K562 treated with DMSO at 1 percent for 24 hours (cell line): Measurements from ENCODE around the gene ERP27. TPM values are rescaled to one million over a fixed set of nuclear protein-coding genes. Genes with fewer than 3 reads are reported as not detected.

Experiments
- total RNA-seq: library from RNA; unstranded; fragments of 300-600 nt; gene quantifications from 2 replicates; pipeline ENCODE4 v1.2.3, GENCODE V29; 2022; ENCODE audit warnings: low read depth; ENCODE audit not compliant: insufficient read depth

Gene ERP27
- total RNA-seq: not detected in 2 replicates

DNA sequence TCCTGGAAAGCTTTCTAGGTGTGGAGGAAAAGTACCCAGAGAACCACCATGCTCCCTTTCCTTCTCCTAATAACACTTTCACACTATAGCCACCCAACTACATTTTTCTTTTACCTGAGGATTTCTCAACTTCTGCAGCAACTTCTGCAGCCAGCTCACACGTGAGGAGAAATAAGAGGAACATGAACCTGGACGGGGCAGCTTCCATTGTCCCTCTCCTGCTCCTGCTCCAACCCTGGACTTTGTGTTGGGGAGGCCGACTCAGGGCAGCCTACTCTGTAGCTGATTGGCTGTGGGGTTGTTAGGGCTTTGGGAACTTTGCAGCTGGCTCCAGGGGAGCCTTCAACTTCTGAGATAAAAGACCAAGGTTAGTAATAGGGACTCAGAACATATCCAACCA is at the start of gene ERP27:
TSS of gene ERP27 (minus strand) at position 237 of the 400 bp plus-strand sequence. CDS start at position 208, 29 bp downstream.

DNA sequence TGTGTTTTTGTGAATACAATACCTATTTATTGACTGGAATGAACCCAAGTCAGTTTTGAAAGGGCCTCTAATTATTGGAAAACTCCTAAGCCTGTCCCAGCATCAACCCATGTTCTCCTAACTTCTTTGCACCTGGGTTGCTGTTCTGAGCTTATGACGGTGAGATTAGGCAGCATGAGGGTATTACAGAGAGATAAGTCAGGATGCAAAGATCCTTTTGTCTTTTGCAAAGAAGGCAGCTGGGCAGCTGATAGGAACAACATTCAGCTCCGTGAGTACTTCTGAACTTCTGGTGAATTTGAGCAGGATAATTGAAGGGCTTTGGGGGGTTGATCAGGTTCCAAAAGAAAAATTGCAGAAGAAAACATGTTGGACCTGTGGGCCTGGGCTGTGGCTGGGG is 34.5 kb upstream of the ERP27 start, which contains the start of gene PDE6H:
TSS of gene PDE6H (plus strand) at position 227 of the 400 bp plus-strand sequence. CDS start 4,971 bp downstream, outside the sequence.

DNA sequence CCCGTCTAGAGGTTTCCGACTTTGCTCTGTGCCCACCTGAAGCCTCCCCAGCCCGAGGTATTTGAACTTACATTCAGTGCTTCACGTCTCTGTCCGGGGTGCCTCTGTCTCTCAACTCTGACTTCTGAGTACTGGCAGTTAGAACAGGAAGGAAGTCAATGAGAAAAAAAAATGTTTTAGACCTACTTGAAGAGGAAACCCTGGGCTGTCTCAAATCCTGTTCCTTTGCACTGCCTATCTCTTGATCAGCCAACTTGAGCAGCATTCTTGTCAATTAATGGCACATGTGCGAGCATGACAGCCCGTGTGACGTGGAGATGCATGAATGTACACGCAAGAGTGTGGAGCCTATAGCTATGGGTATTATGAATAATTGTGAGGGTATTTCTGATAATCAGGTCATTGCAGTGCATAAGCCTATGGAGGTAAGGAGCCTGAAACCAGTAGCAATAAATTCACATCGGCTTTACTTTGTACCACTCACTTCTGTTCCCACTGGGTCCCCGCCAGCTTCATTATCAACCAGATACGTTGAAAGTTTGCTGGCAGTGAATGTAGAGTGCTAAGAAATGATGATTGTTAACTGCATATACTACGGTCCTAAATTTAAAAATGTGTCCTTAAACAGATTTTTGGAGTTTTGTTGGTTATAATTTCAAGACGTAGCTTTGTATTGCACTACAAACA is 23.3 kb upstream of the ERP27 start, which contains the start of gene ARHGDIB:
TSS of gene ARHGDIB (minus strand) at position 136 of the 687 bp plus-strand sequence. CDS start 10,889 bp downstream, outside the sequence.

DNA sequence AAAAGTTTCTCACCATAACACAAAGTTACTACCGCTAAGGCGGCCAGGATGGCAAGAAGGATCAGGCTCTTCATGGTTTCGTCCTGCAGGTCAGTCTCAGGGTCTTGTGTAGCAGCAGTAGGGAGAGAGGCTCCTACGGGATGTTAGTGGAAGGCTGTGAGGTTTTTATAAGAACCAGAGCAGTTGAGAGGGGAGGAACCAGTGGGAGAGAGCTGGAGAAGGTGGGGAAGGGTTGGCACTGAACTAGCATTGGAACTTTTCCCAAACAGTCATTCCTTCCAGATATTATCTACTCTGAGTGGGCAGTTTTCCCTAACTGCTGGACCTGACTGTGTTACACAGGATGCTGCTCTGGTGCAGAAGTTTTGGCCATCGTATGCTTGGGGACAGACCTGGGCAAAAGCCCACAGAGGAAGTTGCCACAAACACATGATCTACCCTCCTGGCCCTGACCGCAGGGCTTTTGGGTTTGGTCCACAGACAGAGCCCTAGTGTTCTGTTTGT is 52.6 kb downstream of the ERP27 start, which contains the start of gene MGP:
TSS of gene MGP (minus strand) at position 137 of the 504 bp plus-strand sequence. CDS start at position 74, 63 bp downstream.

Other genes with a start within 250 kb of the ERP27 start
- not detected in 2 replicates for gene GUCY2C, start 241.9 kb downstream of the ERP27 start, total RNA-seq
- gene WBP11, start 135.1 kb downstream of the ERP27 start, total RNA-seq: 27.4 and 28.5 TPM in 2 replicates
- gene C12orf60, start 134.9 kb downstream of the ERP27 start, total RNA-seq: 0.66 and 1.0 TPM in 2 replicates
- gene SMCO3, start 124.4 kb downstream of the ERP27 start, total RNA-seq: not detected in 2 replicates
- not detected in 2 replicates for gene ART4, start 95.0 kb downstream of the ERP27 start, total RNA-seq
- gene MGP, start 52.7 kb downstream of the ERP27 start, total RNA-seq: not detected in 2 replicates
- gene ARHGDIB, start 23.1 kb upstream of the ERP27 start, total RNA-seq: 55.8 and 60.8 TPM in 2 replicates
- gene PDE6H, start 34.5 kb upstream of the ERP27 start, total RNA-seq: not detected in 2 replicates